ENCODE results near the gene PHLPP1.

- TF ChIP-seq CTCF (IDR thresholded peaks at IDR 0.05; ENCODE audit: insufficient read depth, low read depth, low read length) (no peak), EZH2 (IDR thresholded peaks at IDR 0.05; ENCODE audit: insufficient read depth, low read length) (no peak)
Observed at GRCh38 chr18:62984656-62985315, 269.4 kb downstream of the PHLPP1 start.

Measured in astrocyte (in vitro differentiated cells and primary cell).